OCI-LY7 (cell line): ENCODE data around the gene FMN1. TPM values are rescaled to one million over a fixed set of nuclear protein-coding genes. Genes with fewer than 3 reads are reported as not detected.

Experiments
- BruUV-seq: library from RNA; stranded (reverse); fragments of 400-500 nt; replicated peaks from 2 replicates; lab custom pipeline; 2021; lab: Mats Ljungman, UMichigan
- CTCF ChIA-PET: fragments of 300-600 bp; sonication (Branson Sonifier 250); formaldehyde crosslinking; loops from one replicate; lab custom pipeline; 2022; ENCODE audit warnings: antibody characterized with exemption; ENCODE audit not compliant: unreplicated experiment; lab: Charles Lee
- POLR2A ChIA-PET: fragments of 300-600 bp; sonication (Branson Sonifier 250); formaldehyde crosslinking; loops from one replicate; lab custom pipeline; 2022; ENCODE audit warnings: antibody characterized with exemption; lab: Charles Lee
- DNase-seq: peaks from one replicate; pipeline ENCODE4 v3.0.0-alpha.2; 2015; ENCODE audit warnings: low spot score
- H2AFZ ChIP-seq: fragments of 200-600 bp; sonication (generic), shearing (Covaris generic); 2 replicates; pipeline ENCODE4 v1.6.1; 2014; ENCODE audit warnings: mild to moderate bottlenecking, antibody characterized with exemption, low read length, moderate library complexity
- H3K27ac ChIP-seq: fragments of 200-600 bp; sonication (generic); 2 replicates; pipeline ENCODE4 v1.5.1; 2014; ENCODE audit warnings: mixed run types, low read depth, mild to moderate bottlenecking, moderate library complexity, low read length, inconsistent platforms; ENCODE audit not compliant: poor library complexity, severe bottlenecking
- H3K36me3 ChIP-seq: fragments of 200-600 bp; sonication (generic); 2 replicates; pipeline ENCODE4 v1.6.1; 2014; ENCODE audit warnings: mild to moderate bottlenecking, antibody characterized with exemption, low read length, moderate library complexity, mixed read lengths; ENCODE audit not compliant: insufficient read depth
- H3K4me1 ChIP-seq: fragments of 200-600 bp; sonication (generic); 2 replicates; pipeline ENCODE4 v1.5.1; 2014; ENCODE audit warnings: mild to moderate bottlenecking, low read length; ENCODE audit not compliant: insufficient read depth, poor library complexity, severe bottlenecking
- H3K4me2 ChIP-seq: fragments of 200-600 bp; sonication (generic); 2 replicates; pipeline ENCODE4 v1.6.1; 2014; ENCODE audit warnings: mild to moderate bottlenecking, low read length
- H3K4me3 ChIP-seq: fragments of 200-600 bp; sonication (generic); 2 replicates; pipeline ENCODE4 v1.5.1; 2014; ENCODE audit warnings: mild to moderate bottlenecking, low read depth, low read length; ENCODE audit not compliant: poor library complexity, severe bottlenecking
- H3K79me2 ChIP-seq: fragments of 200-600 bp; sonication (generic); 2 replicates; pipeline ENCODE4 v1.6.1; 2016; ENCODE audit warnings: low read depth, mild to moderate bottlenecking, low read length, moderate library complexity, mixed read lengths; ENCODE audit not compliant: insufficient read depth
- H3K9me2 ChIP-seq: fragments of 200-600 bp; sonication (generic); 2 replicates; pipeline ENCODE4 v1.6.1; 2016; ENCODE audit warnings: mild to moderate bottlenecking, low read length, mixed read lengths; ENCODE audit not compliant: insufficient read depth
- H3K9me3 ChIP-seq: fragments of 200-600 bp; sonication (generic); 2 replicates; pipeline ENCODE4 v1.6.1; 2014; ENCODE audit warnings: mild to moderate bottlenecking, mixed run types, low read length, mixed read lengths
- H4K20me1 ChIP-seq: fragments of 200-600 bp; sonication (generic); 2 replicates; pipeline ENCODE4 v1.6.1; 2014; ENCODE audit warnings: mild to moderate bottlenecking, antibody characterized with exemption, low read length, moderate library complexity, mixed read lengths; ENCODE audit not compliant: insufficient read depth
- CTCF ChIP-seq: fragments of 200-600 bp; sonication (generic); conservative IDR thresholded peaks from 2 replicates; pipeline ENCODE4 v1.5.1; 2014; ENCODE audit warnings: mild to moderate bottlenecking, antibody characterized with exemption, low read length, moderate library complexity, mixed read lengths
- EZH2phosphoT487 ChIP-seq: fragments of 200-600 bp; sonication (generic); IDR thresholded peaks from 2 replicates; pipeline ENCODE4 v1.6.1; 2018; ENCODE audit warnings: low read depth, borderline replicate concordance, mild to moderate bottlenecking, mixed run types, antibody characterized with exemption, low read length, moderate library complexity, mixed read lengths
- intact Hi-C: fragments of 100-400 bp; cut with micrococcal nuclease; formaldehyde crosslinking; loops from one replicate; pipeline ENCODE4 v1.10.0; 2022; ENCODE audit not compliant: unreplicated experiment
- total RNA-seq, 2 experiments: library from RNA; depleted of rRNA in 1 of 2; stranded (reverse); fragments of >200 nt in 1 of 2; shearing (Covaris generic) in 1 of 2; gene quantifications; 2 replicates each; pipeline ENCODE4 v1.2.3, GENCODE V29; 2014 to 2022

FMN1 gene
- total RNA-seq, 2 experiments from 2014 or later, result 3.2 to 4.2 TPM

- ChIA-PET CTCF (no interaction called here), POLR2A (no interaction called here)
- Histone ChIP-seq H3K36me3 (no peaks in the 10 kb centered on the region), H3K27ac (no peak overlapping the region), H3K79me2 (no peaks in the 10 kb centered on the region), H3K4me2 (no peak overlapping the region), H4K20me1 (no peaks in the 10 kb centered on the region), H3K4me3 (no peak overlapping the region), H3K4me1 (no peaks in the 10 kb centered on the region), H2AFZ (no peak overlapping the region), H3K9me3 (no peaks in the 10 kb centered on the region), H3K9me2 (no peaks in the 10 kb centered on the region)
- no TSS peak for BruUV-seq
- TF ChIP-seq EZH2phosphoT487 (no peak), CTCF (no peak)
- intact Hi-C loops, result no loop called here
- DNase-seq, result no peak
Observed at GRCh38 chr15:32733281-32733680, 461.2 kb downstream of the FMN1 start.

GRCh38 chr15:32732574-32733157 lies 461.8 kb downstream of the FMN1 start:
- intact Hi-C loops, result no loop called here
- Histone ChIP-seq H3K4me3 (no peak overlapping the region), H3K9me3 (no peaks in the 10 kb centered on the region), H2AFZ (no peak overlapping the region), H3K9me2 (no peaks in the 10 kb centered on the region), H3K4me2 (no peak overlapping the region), H3K27ac (no peak overlapping the region), H3K4me1 (no peaks in the 10 kb centered on the region), H3K79me2 (no peaks in the 10 kb centered on the region), H3K36me3 (no peaks in the 10 kb centered on the region), H4K20me1 (no peaks in the 10 kb centered on the region)
- ChIA-PET CTCF (no interaction called here), POLR2A (no interaction called here)
- DNase-seq, result no peak
- TF ChIP-seq EZH2phosphoT487 (no peak), CTCF (no peak)
- BruUV-seq, result no TSS peak
